GM12872 (cell line): ENCODE data around the gene UQCRHL.

ENCODE experiments used
- TF ChIP-seq, protein P1 (sequence below): IDR thresholded peaks from 3 replicates; pipeline ENCODE4 v1.5.1; 2011; ENCODE audit warnings: low read depth, mild to moderate bottlenecking, low read length, moderate library complexity; ENCODE audit not compliant: insufficient read depth

UQCRHL gene

DNA sequence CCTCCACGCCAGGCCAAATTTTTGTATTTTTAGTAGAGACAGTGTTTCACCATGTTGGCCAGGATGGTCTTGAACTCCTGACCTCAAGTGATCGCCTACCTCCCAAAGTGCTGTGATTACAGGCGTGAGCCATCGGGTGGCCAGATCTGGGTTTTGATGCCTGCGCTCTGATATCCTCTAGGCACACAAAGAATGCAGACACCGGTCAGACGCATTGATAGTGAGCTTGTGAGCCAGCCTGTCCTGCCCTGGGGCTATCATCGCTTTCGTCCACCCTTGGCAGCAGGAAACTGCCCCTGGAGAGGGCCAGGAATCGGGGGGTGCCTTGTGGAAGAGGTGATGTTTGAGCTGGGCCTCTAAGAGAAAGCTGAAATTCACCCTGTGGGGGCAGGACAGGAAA lies 44.9 kb downstream of the UQCRHL start:
- TF ChIP-seq, protein P1, sequence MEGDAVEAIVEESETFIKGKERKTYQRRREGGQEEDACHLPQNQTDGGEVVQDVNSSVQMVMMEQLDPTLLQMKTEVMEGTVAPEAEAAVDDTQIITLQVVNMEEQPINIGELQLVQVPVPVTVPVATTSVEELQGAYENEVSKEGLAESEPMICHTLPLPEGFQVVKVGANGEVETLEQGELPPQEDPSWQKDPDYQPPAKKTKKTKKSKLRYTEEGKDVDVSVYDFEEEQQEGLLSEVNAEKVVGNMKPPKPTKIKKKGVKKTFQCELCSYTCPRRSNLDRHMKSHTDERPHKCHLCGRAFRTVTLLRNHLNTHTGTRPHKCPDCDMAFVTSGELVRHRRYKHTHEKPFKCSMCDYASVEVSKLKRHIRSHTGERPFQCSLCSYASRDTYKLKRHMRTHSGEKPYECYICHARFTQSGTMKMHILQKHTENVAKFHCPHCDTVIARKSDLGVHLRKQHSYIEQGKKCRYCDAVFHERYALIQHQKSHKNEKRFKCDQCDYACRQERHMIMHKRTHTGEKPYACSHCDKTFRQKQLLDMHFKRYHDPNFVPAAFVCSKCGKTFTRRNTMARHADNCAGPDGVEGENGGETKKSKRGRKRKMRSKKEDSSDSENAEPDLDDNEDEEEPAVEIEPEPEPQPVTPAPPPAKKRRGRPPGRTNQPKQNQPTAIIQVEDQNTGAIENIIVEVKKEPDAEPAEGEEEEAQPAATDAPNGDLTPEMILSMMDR = no peak

DNA sequence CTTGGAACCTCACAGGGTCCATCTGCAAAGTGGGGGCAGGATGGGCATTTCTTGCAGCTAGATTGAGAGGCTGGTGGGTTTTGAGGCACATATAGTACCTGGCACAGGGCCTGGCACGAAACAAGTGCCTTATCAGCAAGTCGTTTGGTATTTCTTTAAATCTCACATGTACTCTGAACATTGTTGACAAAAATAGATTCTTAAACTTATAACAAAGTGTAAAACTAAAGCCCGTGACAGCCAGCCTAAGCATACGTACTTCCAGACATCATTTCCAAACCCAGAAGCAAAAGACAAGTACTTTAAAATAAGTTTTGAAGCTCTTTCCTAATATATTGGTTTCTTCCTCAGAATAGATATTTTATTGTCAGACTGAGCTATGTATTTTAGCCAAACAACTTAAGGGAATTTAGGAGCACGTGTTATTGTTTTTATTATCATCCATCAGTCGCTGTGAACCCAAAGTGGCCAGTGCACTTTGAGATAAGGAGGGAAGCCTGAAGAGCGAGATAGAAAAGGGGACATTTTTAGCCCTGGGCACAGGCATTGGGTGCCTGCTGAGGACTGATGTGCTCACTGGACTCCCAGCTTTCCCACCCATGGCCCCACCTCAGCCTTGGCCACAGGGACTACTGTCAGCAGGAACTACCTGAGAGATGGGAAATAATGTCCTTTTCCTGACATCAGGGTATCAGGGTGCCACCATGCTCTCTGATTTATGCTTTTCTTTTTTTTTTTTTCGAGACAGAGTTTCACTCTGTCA lies 45.9 kb downstream of the UQCRHL start:
- TF ChIP-seq, protein P1 = no peak

DNA sequence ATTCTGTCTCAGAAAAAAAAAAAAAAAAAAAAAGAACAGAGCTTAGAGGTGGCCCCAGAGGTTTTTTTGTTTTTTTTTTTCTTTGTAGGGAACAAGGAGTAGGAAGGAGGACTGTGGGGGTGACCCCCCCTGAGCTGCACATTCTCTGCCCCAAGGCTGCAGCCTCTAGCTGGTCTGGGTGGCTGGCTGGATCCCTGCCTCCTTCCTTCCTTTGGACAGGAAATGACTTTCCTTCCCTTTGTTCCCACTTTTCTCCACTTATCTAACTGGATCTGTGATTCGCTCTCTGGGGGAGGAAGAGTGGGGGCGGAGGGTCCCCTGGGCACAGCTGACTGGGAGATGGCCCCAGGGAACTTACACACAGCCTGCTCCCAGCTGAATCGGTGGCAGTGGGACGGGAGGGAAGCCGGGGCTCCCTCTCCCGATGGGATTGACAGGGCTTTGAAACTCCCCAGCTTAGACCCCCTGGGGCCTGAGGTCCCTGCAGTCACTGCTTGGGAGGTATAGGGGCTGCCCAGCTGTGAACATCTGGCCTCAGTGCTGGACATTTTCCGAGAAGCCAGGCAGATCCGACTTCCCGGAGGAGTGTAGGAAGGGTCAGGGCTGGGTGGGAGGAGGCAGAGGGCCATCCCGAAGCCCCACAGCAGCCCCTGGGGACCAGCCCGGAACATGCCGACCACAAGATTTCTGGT lies 46.8 kb downstream of the UQCRHL start:
- TF ChIP-seq, protein P1 = no peak

DNA sequence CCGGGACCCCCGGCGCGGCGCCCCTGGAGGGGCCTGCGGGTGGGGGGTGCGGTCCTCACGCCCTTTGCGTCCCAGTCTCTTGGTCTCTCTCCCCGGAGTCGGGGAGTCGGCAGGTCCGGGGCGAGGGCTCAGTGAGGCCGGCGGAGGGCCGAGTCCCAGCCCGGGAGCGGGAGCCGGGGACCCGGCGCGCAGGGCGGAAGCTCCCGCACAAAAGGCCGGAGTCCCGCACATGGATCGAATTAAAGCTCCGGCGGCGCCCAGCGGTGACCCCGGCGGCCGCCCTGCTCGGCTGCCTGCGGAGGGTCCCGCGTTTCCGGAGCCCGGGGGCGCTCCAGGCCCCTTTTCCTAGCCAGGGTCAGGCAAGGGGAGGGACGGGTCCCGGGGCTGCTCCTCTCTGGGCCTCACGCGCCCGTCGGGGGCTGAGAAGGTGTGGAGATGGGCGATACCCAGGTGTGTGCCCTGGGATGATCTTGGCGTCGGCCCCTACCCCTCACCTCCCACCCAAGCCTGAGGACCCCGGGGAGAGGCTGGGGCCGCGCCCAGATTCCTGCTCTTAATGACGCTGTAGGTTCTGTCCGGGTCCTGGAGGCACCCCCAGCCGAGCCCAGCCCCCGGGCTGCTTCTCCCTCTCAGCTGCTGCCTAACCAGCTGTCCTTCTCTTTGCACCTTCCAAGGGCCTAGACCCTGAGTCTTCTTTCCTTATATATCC lies 48.3 kb downstream of the UQCRHL start:
- TF ChIP-seq, protein P1 = no peak

DNA sequence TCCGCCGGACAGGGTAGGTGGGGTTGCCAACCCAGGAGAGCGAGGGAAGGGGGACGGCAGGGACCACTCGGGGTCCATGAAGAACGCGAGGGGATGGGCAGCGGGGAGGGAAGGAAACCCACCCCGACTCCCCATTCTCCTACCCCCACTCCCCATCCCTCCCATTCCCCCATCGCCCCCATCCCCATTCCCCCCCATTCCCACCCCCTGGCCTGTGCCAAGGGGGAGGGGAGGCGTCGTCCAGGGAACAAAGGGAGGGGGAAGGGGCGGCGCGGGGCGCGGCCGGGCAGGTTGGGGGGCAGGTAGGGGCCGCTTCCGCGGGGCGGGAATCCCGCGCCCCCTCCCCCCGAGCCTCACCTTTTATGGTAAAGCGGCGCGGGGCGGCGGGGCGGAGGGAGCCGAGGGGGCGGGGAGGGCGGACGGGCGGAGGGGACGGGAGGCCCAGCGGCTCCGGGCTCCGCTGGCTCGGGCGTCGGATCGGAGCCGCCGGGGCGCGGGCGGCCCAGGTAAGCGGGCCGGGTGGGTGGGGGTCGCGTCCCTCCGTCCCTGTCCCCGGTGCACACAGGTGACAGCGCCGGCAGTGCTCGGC lies 49.0 kb downstream of the UQCRHL start, which contains the start of gene FBLIM1:
Gene FBLIM1 (plus strand): TSS at position 453 of the 589 bp plus-strand sequence. CDS start 6,189 bp downstream, outside the sequence.
- TF ChIP-seq, protein P1 = no peak

DNA sequence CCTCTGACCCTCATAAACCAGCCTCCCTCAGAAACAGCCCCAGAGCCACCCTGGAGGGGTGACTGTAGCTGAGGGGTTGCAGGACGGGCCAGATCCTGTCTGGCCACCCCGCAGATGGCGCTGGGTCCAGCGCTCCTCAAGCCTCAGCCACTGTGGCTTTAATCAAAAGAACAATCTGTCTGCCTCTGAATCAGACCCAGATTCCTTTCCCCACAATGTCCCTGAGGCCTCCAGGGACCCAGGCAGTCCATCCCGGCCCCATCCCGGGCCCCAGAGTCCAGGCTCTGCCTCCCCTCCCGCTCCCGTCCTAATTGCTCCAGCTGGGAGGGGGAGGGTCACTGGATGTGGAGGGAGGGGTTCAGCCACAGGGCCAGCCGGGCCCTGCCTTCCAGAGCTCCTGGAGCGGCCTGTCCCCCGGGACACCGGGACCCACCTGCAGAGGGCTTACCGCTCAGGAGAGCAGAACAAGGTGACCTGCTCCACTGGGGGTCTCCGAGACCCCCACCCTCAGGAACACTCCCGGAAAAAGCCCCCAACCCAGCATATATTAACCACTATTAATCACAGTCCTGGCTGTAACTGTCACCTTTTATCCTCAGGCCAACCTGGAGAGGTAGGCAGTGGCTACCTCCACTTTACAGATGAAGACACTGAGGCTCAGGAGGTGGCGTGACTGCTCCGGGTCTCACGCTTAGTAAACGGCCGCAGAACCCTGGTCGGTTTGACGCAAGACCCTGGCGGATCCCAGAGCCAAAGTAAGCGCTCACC lies 49.7 kb downstream of the UQCRHL start:
- TF ChIP-seq, protein P1 = no peak
